T-helper 9 cell (primary cell): ENCODE data around the gene TTL.
"Not testable (repeated sequence)": the region's sequence is repeated elsewhere in the genome, so short reads cannot be mapped to it uniquely, and the experiment has no call there.

Experiments
- DNase-seq: peaks from one replicate; pipeline ENCODE4 v3.0.0-alpha.2; 2020
- total RNA-seq, 2 donors: gene quantifications; one replicate each; lab custom pipeline; 2026; lab: John Stamatoyannopoulos, UW

TTL gene
- 27.8 to 44.6 reads per million in 2 donors for total RNA-seq

- DNase-seq = peak; percentile 73
Observed at GRCh38 chr2:112481528-112482233, at the start of gene TTL. TSS of gene TTL (plus strand) at chr2:112482156. CDS start at chr2:112482345, 189 bp downstream.

GRCh38 chr2:112432390-112432734 lies 49.6 kb upstream of the TTL start:
- DNase-seq = not testable (repeated sequence)

GRCh38 chr2:112432735-112433479 lies 49.0 kb upstream of the TTL start:
- DNase-seq = not testable (repeated sequence)

GRCh38 chr2:112433480-112433879 lies 48.5 kb upstream of the TTL start, which contains the start of gene RGPD8:
TSS of gene RGPD8 (minus strand) at chr2:112433645. CDS start at chr2:112433453, 192 bp downstream.
- peak; percentile 86 for DNase-seq

GRCh38 chr2:112433932-112434730 lies 47.8 kb upstream of the TTL start:
- no peak for DNase-seq

- not testable (repeated sequence) for DNase-seq
Observed at GRCh38 chr2:112434890-112435715, 46.9 kb upstream of the TTL start.

GRCh38 chr2:112435716-112436431 lies 46.1 kb upstream of the TTL start:
- DNase-seq = not testable (repeated sequence)

GRCh38 chr2:112436993-112437392 lies 45.0 kb upstream of the TTL start:
- DNase-seq = not testable (repeated sequence)

GRCh38 chr2:112437405-112437831 lies 44.5 kb upstream of the TTL start:
- not testable (repeated sequence) for DNase-seq

- not testable (repeated sequence) for DNase-seq
Observed at GRCh38 chr2:112438603-112439261, 43.2 kb upstream of the TTL start.

- not testable (repeated sequence) for DNase-seq
Observed at GRCh38 chr2:112444256-112444655, 37.7 kb upstream of the TTL start.

- DNase-seq = no peak
Observed at GRCh38 chr2:112449854-112450253, 32.1 kb upstream of the TTL start.

GRCh38 chr2:112451317-112451716 lies 30.6 kb upstream of the TTL start:
- DNase-seq = no peak

GRCh38 chr2:112454586-112454985 lies 27.4 kb upstream of the TTL start:
- no peak for DNase-seq

GRCh38 chr2:112459372-112459771 lies 22.6 kb upstream of the TTL start:
- DNase-seq = no peak

- no peak for DNase-seq
Observed at GRCh38 chr2:112462178-112462577, 19.8 kb upstream of the TTL start.

GRCh38 chr2:112463256-112463655 lies 18.7 kb upstream of the TTL start:
- no peak for DNase-seq

GRCh38 chr2:112465382-112465781 lies 16.6 kb upstream of the TTL start:
- DNase-seq = no peak

- no peak for DNase-seq
Observed at GRCh38 chr2:112472547-112473263, 9.3 kb upstream of the TTL start.

- no peak for DNase-seq
Observed at GRCh38 chr2:112474844-112475486, 7.0 kb upstream of the TTL start.
